SK-MEL-5 (cell line): ENCODE data around the gene SLC19A1. TPM values are rescaled to one million over a fixed set of nuclear protein-coding genes. Genes with fewer than 3 reads are reported as not detected.

Experiments
- DNase-seq: peaks from one replicate; pipeline ENCODE4 v3.0.0-alpha.2; 2016; ENCODE audit warnings: low read depth, low spot score
- in situ Hi-C: cut with HindIII; loops from 2 replicates; pipeline ENCODE4 v1.10.0; 2016; ENCODE audit warnings: low sequenced_read_pairs, high pct_unique_total_duplicates, low pct_unique_long_range_greater_than_20kb
- total RNA-seq: library from RNA; depleted of rRNA; stranded (reverse); fragments of >200 nt; shearing (Covaris generic); gene quantifications from 2 replicates; pipeline ENCODE4 v1.2.3, GENCODE V29; 2014

Gene SLC19A1
- total RNA-seq, 1 experiment from 2014 or later = 12.7 TPM

GRCh38 chr21:45461806-45462341, 80.4 kb downstream of the SLC19A1 start:
- DNase-seq = no peak
- in situ Hi-C loops = no loop called here

GRCh38 chr21:45461369-45461750, 80.9 kb downstream of the SLC19A1 start:
- DNase-seq = no peak
- in situ Hi-C loops = no loop called here

- no peak for DNase-seq
- in situ Hi-C loops = no loop called here
These were observed 81.5 kb downstream of the SLC19A1 start for GRCh38 chr21:45460611-45461368.

GRCh38 chr21:45460011-45460565, 82.2 kb downstream of the SLC19A1 start:
- no peak for DNase-seq
- in situ Hi-C loops = no loop called here

- in situ Hi-C loops = no loop called here
- DNase-seq = no peak
These were observed 82.8 kb downstream of the SLC19A1 start for GRCh38 chr21:45459171-45460010.

GRCh38 chr21:45458281-45459170, 83.7 kb downstream of the SLC19A1 start:
- no peak for DNase-seq
- in situ Hi-C loops = no loop called here

- no peak for DNase-seq
- in situ Hi-C loops = no loop called here
These were observed 84.4 kb downstream of the SLC19A1 start for GRCh38 chr21:45457832-45458172.

GRCh38 chr21:45457161-45457831, 84.9 kb downstream of the SLC19A1 start:
- no peak for DNase-seq
- in situ Hi-C loops = no loop called here

- in situ Hi-C loops = no loop called here
- DNase-seq = no peak
These were observed 85.6 kb downstream of the SLC19A1 start for GRCh38 chr21:45456584-45457160.

- DNase-seq = no peak
- in situ Hi-C loops = no loop called here
These were observed 86.3 kb downstream of the SLC19A1 start for GRCh38 chr21:45455674-45456583.

- DNase-seq = no peak
- in situ Hi-C loops = no loop called here
These were observed 87.1 kb downstream of the SLC19A1 start for GRCh38 chr21:45454926-45455673.

GRCh38 chr21:45454060-45454925, 87.9 kb downstream of the SLC19A1 start:
- in situ Hi-C loops = no loop called here
- DNase-seq = no peak

- in situ Hi-C loops = no loop called here
- no peak for DNase-seq
These were observed 88.8 kb downstream of the SLC19A1 start for GRCh38 chr21:45453308-45453950.

- in situ Hi-C loops = no loop called here
- DNase-seq = no peak
These were observed 89.4 kb downstream of the SLC19A1 start for GRCh38 chr21:45452696-45453307.
